Activated naive CD4-positive, alpha-beta T cell treated with Interleukin-2 at 50 U/mL for 16 hours (primary cell): ENCODE results near the gene ABCA2.

Experiments used
- DNase-seq: peaks from one replicate; pipeline ENCODE4 v3.0.0-alpha.2; 2020

ABCA2 gene

GRCh38 chr9:136963341-136963740 lies 64.7 kb downstream of the ABCA2 start:
- DNase-seq, result no peak

- DNase-seq, result no peak
These were observed 65.3 kb downstream of the ABCA2 start for GRCh38 chr9:136962701-136963248.

GRCh38 chr9:136962163-136962562 lies 65.9 kb downstream of the ABCA2 start:
- no peak for DNase-seq

- no peak for DNase-seq
These were observed 66.6 kb downstream of the ABCA2 start for GRCh38 chr9:136961279-136962065.

GRCh38 chr9:136960938-136961275 lies 67.1 kb downstream of the ABCA2 start:
- no peak for DNase-seq

GRCh38 chr9:136960212-136960937 lies 67.7 kb downstream of the ABCA2 start:
- no peak for DNase-seq

- no peak for DNase-seq
These were observed 68.9 kb downstream of the ABCA2 start for GRCh38 chr9:136958898-136959850.

GRCh38 chr9:136958473-136958872 lies 69.6 kb downstream of the ABCA2 start:
- no peak for DNase-seq

- no peak for DNase-seq
These were observed 70.1 kb downstream of the ABCA2 start for GRCh38 chr9:136957901-136958300.

GRCh38 chr9:136957461-136957860 lies 70.6 kb downstream of the ABCA2 start:
- no peak for DNase-seq
